IPS DF 19.7 (cell line): ENCODE data around the gene TRAPPC4.
"Not testable (repeated sequence)": the region's sequence is repeated elsewhere in the genome, so short reads cannot be mapped to it uniquely, and the experiment has no call there.

Experiments
- DNase-seq: peaks from one replicate; pipeline ENCODE4 v3.0.0-alpha.2; 2013; ENCODE audit warnings: low read depth, low spot score

Gene TRAPPC4, protein sequence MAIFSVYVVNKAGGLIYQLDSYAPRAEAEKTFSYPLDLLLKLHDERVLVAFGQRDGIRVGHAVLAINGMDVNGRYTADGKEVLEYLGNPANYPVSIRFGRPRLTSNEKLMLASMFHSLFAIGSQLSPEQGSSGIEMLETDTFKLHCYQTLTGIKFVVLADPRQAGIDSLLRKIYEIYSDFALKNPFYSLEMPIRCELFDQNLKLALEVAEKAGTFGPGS

GRCh38 chr11:119018074-119018938, at the start of gene TRAPPC4, which contains the start of gene RPS25:
Gene TRAPPC4, plus strand, starts transcription at chr11:119018766. Its CDS starts 30 bp downstream, at chr11:119018796.
Gene RPS25, minus strand, starts transcription at chr11:119018343. Its CDS starts 59 bp downstream, at chr11:119018284.
- DNase-seq: peak; percentile 94

DNA sequence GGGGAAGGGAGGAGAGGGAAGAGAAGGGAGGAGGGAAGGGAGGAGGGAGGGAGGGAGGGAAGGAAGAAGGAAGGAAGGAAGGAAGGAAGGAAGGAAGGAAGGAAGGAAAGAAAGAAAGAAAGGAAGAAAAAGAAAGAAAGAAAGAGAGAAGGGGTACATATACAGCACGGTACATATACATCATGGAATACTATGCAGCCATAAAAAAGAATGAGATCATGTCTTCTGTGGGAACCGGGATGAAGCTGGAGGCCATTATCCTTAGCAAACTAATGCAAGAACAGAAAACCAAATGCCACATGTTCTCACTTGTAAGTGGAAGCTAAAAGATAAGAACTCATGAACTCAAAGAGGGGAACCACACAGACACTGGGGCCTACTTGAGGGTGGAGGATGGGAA, 49.1 kb upstream of the TRAPPC4 start:
- DNase-seq: not testable (repeated sequence)

DNA sequence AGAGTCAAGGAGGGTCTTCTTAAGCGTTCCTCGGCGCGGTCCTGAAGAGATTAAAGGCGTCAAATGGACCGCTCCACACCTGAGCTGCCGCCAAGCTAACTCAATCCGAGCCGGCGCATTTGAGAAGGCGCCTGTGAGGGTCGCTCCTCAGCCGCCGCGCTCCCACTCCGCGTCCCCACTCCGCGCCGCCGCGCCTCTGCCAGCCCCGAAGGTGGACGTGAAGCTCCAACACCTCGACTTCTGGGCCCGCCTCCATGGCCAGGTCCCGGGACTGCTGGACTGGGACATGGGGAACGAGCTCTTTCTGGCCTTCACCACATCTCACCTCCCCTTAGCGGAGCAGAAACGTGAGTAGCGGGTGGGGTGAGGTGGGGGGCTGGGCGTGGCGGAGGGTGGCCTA, 46.9 kb upstream of the TRAPPC4 start, which contains the start of gene FOXR1:
FOXR1 (plus strand) TSS at position 116 of the 400 bp plus-strand sequence; CDS start at position 287, 171 bp downstream.
- no peak for DNase-seq

DNA sequence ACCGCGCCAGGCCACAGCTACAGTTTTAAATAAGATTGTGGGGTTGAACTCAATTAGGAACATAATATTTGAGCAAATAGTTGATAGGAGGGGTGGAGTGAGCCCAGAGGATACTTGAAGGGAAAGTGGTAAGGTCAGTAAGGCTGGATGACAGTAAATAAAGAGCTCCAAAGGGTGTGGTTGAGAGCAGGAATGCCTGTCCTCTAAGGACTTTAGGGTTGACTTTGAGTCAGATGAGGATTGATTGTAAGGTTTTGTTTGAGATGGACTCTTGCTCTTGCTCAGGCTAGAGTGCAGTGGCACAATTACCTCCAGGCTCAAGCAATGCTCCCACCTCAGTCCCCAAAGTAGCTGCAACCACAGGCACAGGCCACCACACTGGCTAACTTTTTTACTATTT, 44.6 kb upstream of the TRAPPC4 start:
- no peak for DNase-seq

DNA sequence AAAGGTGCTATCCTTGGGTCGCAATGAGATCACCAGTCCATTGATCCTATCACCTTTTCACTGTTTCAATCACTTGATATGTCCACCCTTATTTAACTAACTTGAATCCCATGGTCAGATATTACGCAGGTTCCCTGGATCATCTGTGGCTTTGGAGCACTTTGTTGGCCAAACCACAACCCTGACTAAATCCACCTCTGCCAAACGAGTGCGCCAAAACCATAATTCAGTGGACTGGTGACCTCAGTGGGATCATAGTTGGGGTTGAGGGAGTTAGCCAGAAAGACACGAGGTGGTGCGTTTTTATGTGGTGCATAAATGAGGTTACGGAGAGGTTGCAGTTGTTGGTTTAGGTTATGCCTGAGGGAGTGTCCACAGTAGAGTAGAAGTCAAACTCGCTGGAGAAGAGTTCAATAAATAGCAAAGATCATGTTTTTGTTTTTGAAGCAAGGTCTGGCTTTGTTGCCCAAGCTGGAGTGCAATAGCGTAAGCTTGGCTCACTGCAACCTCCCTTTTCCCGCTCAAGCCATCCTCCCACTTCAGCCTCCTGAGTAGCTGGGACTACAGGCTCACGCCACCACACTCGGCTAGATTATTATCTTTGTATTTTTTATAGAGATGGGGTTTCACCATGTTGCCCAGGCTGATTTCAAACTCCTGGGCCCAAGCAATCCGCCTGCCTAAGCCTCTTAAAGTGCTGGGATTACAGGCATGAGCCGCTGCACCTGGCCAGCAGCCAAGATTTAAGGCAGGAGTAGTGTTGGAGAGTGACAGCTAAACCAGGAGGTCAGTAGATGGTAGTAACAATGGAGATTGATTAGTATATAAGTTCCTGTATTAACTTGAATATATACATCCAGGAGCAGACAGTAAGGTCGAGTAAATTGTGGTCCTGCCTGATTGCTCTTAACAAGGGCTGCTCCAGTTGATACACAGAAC, 42.5 kb upstream of the TRAPPC4 start:
- no peak for DNase-seq

DNA sequence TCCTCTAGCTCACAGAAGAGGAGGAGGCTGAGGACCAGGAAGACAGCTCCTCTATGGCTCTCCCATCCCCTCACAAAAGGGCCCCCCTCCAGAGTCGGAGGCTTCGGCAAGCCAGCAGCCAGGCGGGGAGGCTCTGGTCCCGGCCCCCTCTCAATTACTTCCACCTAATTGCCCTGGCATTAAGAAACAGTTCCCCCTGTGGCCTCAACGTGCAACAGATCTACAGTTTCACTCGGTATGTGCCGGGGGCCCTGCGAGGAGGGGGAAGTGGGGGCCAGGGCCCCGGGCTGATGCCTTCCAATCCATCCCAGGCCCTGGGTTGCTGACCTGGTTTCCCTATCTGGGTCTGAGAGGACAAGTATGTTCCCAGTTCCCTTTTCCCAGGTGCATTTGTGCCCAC, 39.1 kb upstream of the TRAPPC4 start:
- no peak for DNase-seq

GRCh38 chr11:118980191-118980881, 38.2 kb upstream of the TRAPPC4 start:
- DNase-seq: no peak

DNA sequence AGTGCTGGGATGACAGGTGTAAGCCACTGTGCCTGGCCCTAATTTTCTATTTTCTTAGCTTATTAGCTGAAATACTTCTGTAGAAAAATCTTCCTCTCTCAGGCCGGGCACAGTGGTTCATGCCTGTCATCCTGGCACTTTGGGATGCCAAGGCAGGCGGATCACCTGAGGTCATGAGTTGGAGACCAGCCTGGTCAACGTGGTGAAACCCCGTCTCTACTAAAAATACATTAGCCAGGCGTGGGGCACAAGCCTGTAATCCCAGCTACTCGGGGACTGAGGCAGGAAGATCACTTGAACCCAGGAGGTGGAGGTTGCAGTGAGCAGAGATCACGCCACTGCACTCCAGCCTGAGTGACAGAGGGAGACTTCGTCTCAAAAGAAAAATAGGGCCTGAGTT, 34.2 kb upstream of the TRAPPC4 start:
- not testable (repeated sequence) for DNase-seq

- no peak for DNase-seq
Measured at GRCh38 chr11:118984825-118985224, 33.7 kb upstream of the TRAPPC4 start.

- no peak for DNase-seq
Measured at GRCh38 chr11:118988280-118988679, 30.3 kb upstream of the TRAPPC4 start.

DNA sequence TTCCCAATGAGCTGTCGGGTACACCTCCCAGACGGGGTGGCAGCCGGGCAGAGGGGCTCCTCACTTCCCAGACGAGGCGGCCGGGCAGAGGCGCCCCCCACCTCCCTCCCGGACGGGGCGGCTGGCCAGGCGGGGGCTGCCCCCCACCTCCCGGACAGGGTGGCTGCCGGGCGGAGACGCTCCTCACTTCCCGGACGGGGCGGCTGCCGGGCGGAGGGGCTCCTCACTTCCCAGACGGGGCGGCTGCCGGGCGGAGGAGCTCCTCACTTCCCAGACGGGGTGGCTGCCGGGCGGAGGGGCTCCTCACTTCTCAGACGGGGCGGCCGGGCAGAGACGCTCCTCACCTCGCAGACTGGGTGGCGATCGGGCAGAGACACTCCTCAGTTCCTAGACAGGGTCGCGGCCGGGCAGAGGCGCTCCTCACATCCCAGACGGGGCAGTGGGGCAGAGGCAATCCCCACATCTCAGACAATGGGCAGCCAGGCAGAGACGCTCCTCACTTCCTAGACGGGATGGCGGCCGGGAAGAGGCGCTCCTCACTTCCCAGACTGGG, 27.0 kb upstream of the TRAPPC4 start:
- DNase-seq: not testable (repeated sequence)

DNA sequence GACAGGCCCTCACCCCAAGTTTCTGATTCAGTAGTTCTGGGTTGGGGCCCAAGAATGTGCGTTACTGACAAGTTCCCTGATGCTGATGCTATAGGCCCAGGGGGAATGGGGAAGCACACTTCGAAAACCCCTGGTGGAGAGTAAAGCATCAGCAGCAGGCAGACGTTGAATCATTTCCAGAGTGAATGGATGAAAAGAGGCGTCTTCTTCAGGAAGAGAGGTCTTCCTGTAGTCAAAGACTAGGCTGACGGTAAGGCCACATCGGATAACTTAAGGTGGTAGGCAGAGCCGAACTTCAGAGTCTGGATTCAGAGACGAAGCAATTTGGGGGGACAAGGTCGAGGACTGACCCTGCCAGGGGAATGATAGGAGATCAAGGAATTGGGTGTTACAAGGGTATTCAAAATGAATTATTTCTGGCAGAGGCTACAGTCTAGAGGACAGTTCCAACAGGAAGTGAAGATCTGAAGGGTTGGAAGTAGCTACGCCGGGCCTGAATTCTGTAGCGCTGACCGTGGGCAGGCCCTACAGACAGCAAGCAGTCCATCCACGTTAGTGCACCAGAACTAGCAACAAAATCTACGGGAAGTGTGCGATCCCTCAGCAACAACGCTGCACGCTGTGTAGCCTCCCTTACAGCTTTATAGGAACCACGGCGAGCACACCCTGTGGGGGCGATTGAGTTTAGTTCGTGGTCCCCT, 21.5 kb upstream of the TRAPPC4 start:
- no peak for DNase-seq

DNA sequence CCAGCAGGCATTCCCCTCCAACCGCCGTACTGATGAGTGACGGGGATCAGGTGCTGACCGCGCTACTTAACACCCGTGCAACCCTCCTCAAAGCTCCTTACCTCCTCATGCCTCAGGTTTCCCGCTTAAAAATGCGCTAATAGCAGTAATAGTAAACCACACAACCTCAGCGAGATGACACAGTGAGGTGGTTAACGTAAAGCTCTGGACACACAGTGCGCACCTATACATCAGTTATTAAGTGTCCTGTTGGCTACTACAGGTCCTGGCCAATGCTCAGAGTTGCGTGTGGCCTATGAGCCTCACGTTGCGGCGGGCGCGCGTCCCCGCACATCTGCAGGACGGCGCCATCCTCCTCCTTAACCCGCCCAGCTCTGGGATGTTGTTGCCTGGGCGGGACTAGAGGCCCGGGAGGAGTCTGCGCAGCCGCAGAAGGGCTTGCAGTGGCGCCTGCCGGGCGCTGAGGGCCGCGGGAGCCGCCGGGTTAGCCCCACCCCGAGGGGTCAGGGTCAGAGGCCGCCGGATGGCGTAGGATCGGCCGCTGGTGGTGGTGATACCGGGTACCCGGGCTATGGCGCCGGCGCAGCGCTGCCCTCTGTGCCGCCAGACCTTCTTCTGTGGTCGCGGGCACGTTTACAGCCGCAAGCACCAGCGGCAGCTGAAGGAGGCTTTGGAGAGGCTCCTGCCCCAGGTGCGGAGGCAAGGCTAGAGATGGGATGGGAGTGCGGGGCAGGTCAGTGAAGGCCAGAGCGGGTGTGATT, 20.8 kb upstream of the TRAPPC4 start, which contains the start of gene CENATAC:
CENATAC (plus strand) TSS at position 512 of the 761 bp plus-strand sequence; CDS start at position 572, 60 bp downstream.
- DNase-seq: peak; percentile 72

- DNase-seq: no peak
Measured at GRCh38 chr11:118998388-118998717, 20.2 kb upstream of the TRAPPC4 start.

DNA sequence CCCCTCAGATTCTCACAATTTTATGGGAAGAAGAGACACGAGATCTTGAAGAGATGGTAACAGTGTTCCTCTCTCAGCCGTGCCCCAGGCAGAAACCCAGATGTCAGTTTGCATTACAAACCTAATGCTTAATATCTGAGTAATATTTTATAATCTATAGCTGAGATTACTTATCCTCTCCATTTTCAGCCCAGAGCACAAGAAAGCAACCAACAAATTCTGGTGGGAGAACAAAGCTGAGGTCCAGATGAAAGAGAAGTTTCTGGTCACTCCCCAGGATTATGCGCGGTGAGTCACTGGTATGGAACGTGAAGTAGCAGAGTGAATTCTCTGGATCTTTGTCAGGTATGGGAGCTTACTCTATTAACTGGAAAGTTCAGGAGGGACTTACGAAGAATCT, 19.7 kb upstream of the TRAPPC4 start:
- DNase-seq: no peak

GRCh38 chr11:119000906-119001305, 17.7 kb upstream of the TRAPPC4 start:
- no peak for DNase-seq

- no peak for DNase-seq
Measured at GRCh38 chr11:119006656-119007055, 11.9 kb upstream of the TRAPPC4 start.

DNA sequence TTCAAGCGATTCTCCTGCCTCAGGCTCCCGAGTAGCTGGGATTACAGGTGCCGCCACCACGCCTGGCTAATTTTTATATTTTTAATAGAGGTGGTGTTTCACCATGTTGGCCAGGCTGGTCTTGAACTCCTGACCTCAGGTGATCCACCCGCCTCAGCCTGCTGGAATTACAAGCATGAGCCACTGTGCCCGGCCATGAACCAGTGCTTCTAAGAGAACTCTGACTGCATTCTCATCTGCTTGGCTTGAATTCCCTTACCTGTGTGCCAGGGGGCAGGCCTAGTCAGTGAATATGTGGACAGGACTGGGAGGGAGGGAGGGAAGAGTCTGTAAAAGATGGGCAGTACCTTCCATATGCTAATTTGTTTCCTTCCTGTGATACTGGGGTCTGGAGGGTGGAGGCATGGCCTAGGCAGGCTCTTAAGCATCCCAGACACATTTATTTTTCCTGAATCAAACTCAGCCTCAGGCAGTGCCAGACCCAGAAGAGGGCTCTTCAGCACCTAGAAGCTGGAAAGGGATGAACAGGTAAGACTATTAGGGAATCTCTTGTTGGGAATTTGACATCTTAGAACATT, 7.0 kb upstream of the TRAPPC4 start:
- no peak for DNase-seq

DNA sequence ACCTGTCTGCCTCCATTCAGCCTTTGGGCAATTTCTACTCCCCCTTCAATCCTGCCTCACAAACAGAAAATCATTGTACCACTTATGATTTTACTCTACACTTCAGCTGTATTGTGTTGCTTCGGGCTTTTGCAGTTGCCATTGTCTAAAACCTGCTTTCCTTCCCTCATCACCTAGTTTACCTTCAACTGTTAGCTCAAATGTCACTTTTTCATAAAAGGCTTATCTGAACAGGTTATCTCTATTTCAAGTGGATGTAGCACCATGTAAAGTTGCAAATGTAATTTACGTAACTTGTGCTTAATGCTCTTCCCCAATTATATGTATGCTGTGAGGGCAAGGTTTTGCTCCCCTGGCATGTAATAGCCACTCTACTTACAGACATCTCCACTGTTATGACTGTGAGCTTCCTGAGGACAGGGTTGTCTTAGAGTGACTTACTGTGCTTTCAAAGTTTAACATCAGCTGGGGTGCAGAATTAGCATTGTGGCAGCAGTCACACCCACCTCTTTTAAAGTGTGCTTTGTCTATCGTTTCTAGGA, 5.9 kb upstream of the TRAPPC4 start:
- no peak for DNase-seq
